ENCODE data around the gene CHST11.
"Not testable (repeated sequence)": the region's sequence is repeated elsewhere in the genome, so short reads cannot be mapped to it uniquely, and the experiment has no call there.

The CHST11 gene

DNA sequence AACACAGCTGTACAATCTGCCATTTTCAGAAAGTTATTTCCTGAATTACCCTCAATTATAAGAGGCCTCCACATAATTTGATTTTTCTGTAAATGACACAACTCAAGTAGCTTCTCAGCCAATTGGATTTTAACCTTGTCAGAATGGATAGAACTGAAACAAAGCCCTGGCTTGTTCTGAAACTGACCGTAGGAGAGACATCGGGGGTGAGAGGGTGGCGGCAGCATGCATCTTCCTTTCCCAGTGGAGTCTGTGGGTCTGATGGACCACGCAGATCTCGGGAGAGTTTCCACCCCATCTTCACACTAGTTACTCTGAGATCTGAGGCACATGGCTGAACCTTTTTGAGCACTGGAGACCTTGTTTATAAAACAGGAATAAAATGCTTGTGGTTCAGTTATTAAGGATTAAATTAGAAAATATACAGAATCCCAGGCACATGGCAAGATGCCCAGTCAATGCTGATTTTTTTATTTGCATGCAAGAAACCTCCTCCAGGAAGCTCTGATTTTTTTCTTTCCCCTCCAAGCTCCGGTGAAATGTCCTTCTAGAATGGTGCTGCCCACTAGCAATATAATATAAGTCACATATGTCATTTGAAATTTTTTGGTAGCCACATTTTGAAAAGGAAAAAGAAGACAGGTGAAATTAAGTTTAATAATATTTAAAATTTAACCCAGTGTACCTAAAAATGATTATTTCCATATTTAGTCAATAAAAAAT is 153.9 kb downstream of the CHST11 start:
- H3K4me1 ChIP-seq (ENCODE audit: control insufficient read depth, insufficient read depth, low read length) = no peaks in the 10 kb centered on the region
- no peaks in the 10 kb centered on the region for H3K27me3 ChIP-seq (ENCODE audit: control insufficient read depth, insufficient read depth, low read length)
- no peak overlapping the region for H3K27ac ChIP-seq (ENCODE audit: low read depth, low read length)
- no peak overlapping the region for H3K4me3 ChIP-seq (ENCODE audit: low read depth, low read length)
- H3K36me3 ChIP-seq (ENCODE audit: control insufficient read depth, insufficient read depth, low read length) = no peaks in the 10 kb centered on the region
- H3K9me3 ChIP-seq (ENCODE audit: control insufficient read depth, insufficient read depth, low read length) = no peaks in the 10 kb centered on the region
- no peak overlapping the region for H3K9ac ChIP-seq (ENCODE audit: low read depth, low read length)

DNA sequence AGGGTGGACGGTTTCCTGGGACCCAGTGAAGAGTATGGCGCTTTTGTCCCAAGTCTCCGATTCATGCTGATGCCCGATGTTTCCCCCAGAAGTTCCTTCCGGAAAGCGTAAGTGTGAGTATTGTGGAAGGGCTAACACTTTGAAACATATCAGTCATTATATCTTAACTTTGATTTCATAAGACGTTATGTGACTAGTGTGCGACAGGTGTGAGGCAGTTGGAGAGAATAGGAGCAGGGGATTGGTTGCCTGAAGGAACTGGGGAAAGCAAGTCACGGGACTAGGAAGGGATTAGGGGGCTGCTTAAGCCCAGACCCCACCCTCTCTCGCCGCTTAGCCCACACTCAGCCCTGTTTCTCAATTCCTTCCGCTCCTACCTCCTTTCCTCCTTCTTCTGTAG is 154.9 kb downstream of the CHST11 start:
- no peaks in the 10 kb centered on the region for H3K36me3 ChIP-seq (ENCODE audit: control insufficient read depth, insufficient read depth, low read length)
- H3K27ac ChIP-seq (ENCODE audit: low read depth, low read length) = no peak overlapping the region
- no peaks in the 10 kb centered on the region for H3K27me3 ChIP-seq (ENCODE audit: control insufficient read depth, insufficient read depth, low read length)
- no peaks in the 10 kb centered on the region for H3K9me3 ChIP-seq (ENCODE audit: control insufficient read depth, insufficient read depth, low read length)
- H3K4me1 ChIP-seq (ENCODE audit: control insufficient read depth, insufficient read depth, low read length) = no peaks in the 10 kb centered on the region
- no peak overlapping the region for H3K4me3 ChIP-seq (ENCODE audit: low read depth, low read length)
- H3K9ac ChIP-seq (ENCODE audit: low read depth, low read length) = no peak overlapping the region

DNA sequence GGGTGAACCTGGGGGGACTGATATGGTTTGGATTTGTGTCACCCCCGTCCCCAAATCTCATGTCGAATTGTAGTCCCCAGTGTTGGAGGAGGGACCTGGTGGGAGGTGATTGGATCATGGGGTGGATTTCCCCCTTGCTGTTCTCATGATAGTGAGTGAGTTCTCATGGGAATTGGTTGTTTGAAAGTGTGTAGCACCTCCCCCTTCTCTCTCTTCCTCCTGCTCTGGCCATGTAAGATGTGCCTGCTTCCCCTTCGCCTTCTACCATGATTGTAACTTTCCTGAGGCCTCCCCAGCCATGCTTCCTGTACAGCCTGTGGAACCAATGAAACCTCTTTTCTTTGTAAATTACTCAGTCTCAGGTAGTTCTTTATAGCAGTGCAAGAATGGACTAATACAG is 156.6 kb downstream of the CHST11 start:
- H3K27me3 ChIP-seq (ENCODE audit: control insufficient read depth, insufficient read depth, low read length); H3K4me3 ChIP-seq (ENCODE audit: low read depth, low read length); H3K4me1 ChIP-seq (ENCODE audit: control insufficient read depth, insufficient read depth, low read length); H3K9ac ChIP-seq (ENCODE audit: low read depth, low read length); H3K27ac ChIP-seq (ENCODE audit: low read depth, low read length); H3K36me3 ChIP-seq (ENCODE audit: control insufficient read depth, insufficient read depth, low read length); H3K9me3 ChIP-seq (ENCODE audit: control insufficient read depth, insufficient read depth, low read length): not testable (repeated sequence)

DNA sequence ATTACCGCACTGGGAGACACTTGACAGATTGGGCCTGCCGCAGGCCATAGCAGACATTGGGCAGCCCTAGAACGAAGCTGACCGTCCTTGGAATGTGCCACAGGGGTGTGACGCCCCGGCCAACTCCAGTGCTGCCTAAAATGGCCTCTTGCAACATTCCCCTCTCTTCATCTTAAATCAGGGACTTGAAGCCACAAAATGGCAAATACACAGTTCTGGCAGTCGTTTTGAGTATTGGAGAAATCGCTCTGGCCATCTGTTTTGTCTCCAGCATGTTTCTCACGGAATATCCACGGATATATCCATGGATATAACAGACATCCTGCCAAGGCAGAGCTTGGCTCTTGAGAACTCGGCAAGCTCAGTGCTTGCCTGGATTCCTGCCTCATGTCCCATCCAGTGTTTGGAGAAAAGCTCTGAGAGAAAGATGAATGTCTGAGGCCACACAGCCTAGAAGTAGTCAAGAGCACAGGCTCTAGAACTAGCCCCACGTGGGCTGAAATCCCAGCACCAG is 158.4 kb downstream of the CHST11 start:
- no peak overlapping the region for H3K27ac ChIP-seq (ENCODE audit: low read depth, low read length)

DNA sequence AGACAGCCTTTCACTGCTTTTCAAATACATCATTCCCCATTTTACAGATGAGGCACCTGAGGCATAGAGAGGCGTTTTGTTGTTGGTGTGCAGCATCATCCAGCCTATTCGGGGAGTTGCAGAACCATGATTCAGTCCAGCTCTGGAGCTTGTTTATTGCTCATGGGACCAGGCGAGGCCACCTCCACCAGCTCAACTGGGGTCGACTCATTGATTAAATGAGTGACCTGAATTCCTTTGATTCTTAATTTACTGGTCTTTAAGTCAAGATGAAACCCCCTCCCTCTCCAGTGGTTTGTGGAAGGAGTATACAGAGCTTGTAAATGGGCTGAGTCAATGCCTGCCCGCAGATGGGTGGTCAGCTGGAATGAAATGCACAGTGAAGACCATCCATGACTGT is 161.9 kb downstream of the CHST11 start:
- no peak overlapping the region for H3K27ac ChIP-seq (ENCODE audit: low read depth, low read length)
- no peaks in the 10 kb centered on the region for H3K9me3 ChIP-seq (ENCODE audit: control insufficient read depth, insufficient read depth, low read length)
- no peak overlapping the region for H3K4me3 ChIP-seq (ENCODE audit: low read depth, low read length)
- peaks cover 7% of the 10 kb centered on the region for H3K4me1 ChIP-seq (ENCODE audit: control insufficient read depth, insufficient read depth, low read length)
- H3K9ac ChIP-seq (ENCODE audit: low read depth, low read length) = no peak overlapping the region
- no peaks in the 10 kb centered on the region for H3K36me3 ChIP-seq (ENCODE audit: control insufficient read depth, insufficient read depth, low read length)
- H3K27me3 ChIP-seq (ENCODE audit: control insufficient read depth, insufficient read depth, low read length) = no peaks in the 10 kb centered on the region

More for the DNA sequence above, 158.4 kb downstream of the CHST11 start:
- Histone ChIP-seq H3K27me3 (ENCODE audit: control insufficient read depth, insufficient read depth, low read length) (no peaks in the 10 kb centered on the region), H3K4me1 (ENCODE audit: control insufficient read depth, insufficient read depth, low read length) (no peaks in the 10 kb centered on the region; the same call in 1 of the 2 replicates), H3K4me3 (ENCODE audit: low read depth, low read length) (no peak overlapping the region), H3K9ac (ENCODE audit: low read depth, low read length) (no peak overlapping the region), H3K36me3 (ENCODE audit: control insufficient read depth, insufficient read depth, low read length) (no peaks in the 10 kb centered on the region), H3K9me3 (ENCODE audit: control insufficient read depth, insufficient read depth, low read length) (no peaks in the 10 kb centered on the region)

DNA sequence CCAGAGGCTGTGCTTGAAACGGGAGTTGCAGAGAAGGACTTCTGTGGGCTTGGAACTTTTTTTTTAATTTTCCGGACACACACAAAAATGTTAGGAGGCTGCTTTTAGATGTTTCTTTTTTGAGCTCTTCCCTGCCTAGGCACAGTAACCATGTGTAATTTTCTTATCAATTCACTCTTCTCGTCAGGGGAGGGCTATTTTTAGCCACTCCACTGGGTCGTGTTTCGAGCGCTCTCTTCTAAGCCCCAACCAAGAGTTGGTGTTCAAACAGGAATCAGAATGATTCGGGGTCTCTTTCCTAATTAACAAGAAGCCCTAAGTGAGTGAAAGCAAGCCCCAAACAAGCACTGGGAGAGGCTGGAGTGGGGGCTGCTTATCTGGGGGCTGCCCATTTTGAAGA is 162.6 kb downstream of the CHST11 start:
- H3K4me1 ChIP-seq (ENCODE audit: control insufficient read depth, insufficient read depth, low read length) = peaks cover 13% of the 10 kb centered on the region
- no peak overlapping the region for H3K4me3 ChIP-seq (ENCODE audit: low read depth, low read length)
- no peaks in the 10 kb centered on the region for H3K36me3 ChIP-seq (ENCODE audit: control insufficient read depth, insufficient read depth, low read length)
- no peaks in the 10 kb centered on the region for H3K27me3 ChIP-seq (ENCODE audit: control insufficient read depth, insufficient read depth, low read length)
- H3K27ac ChIP-seq (ENCODE audit: low read depth, low read length) = no peak overlapping the region
- no peak overlapping the region for H3K9ac ChIP-seq (ENCODE audit: low read depth, low read length)
- H3K9me3 ChIP-seq (ENCODE audit: control insufficient read depth, insufficient read depth, low read length) = no peaks in the 10 kb centered on the region

DNA sequence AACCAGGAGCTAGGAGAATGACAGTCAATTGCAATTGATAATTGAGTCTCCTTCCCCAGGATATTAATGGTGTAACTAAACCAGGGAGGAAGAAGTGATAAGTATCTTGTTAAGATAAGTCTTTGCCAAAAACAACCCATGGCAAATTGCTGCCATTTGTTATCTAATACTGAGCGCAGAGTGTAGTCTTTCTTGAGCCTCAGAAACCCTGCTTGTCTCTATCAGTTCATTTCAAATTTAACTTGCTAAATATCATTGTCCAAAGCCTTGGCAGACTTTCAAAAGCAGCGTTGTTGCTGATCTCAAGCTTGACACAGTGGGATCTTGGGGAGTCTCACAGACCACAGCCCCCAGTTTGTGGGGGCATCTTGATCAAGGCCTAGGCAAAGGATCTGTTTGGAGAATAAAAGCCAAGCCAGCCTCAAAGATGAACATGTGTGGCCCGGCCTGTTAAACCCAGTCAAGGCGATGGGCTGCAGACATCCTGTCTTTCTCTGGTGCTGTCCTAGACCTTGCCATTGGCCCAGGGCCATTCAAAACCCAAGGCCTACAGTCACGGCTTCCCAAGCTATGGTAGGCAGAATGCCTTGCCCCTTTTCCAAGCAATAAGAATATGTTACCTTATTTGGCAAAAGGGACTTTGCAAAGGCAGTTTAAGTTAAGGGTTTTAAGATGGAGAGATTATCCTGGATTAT is 164.2 kb downstream of the CHST11 start:
- no peaks in the 10 kb centered on the region for H3K36me3 ChIP-seq (ENCODE audit: control insufficient read depth, insufficient read depth, low read length)
- no peaks in the 10 kb centered on the region for H3K9me3 ChIP-seq (ENCODE audit: control insufficient read depth, insufficient read depth, low read length)
- peaks cover 14% of the 10 kb centered on the region for H3K4me1 ChIP-seq (ENCODE audit: control insufficient read depth, insufficient read depth, low read length)
- H3K27me3 ChIP-seq (ENCODE audit: control insufficient read depth, insufficient read depth, low read length) = no peaks in the 10 kb centered on the region
- no peak overlapping the region for H3K4me3 ChIP-seq (ENCODE audit: low read depth, low read length)
- H3K9ac ChIP-seq (ENCODE audit: low read depth, low read length) = no peak overlapping the region
- no peak overlapping the region for H3K27ac ChIP-seq (ENCODE audit: low read depth, low read length)

DNA sequence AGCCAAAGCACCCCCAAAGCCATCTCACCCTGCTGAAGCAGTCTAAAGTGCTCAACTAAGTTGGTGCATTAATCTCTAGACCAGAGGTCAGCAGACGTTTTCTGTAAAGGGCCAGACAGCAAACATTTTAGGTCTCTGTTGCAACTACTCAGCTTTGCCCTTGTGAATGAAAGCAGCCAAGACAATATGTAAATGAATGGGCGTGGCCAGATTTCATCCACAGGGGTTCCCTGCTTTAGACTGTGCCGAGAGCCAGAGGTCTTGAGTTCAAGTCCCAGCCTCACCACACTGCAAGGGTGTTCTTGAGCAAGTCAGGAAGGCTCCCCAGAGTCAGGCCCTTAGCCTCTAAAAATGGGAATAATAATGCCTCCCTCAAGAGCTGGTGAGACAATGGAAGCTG is 166.2 kb downstream of the CHST11 start:
- Histone ChIP-seq H3K4me3 (ENCODE audit: low read depth, low read length) (no peak overlapping the region), H3K27me3 (ENCODE audit: control insufficient read depth, insufficient read depth, low read length) (no peaks in the 10 kb centered on the region), H3K36me3 (ENCODE audit: control insufficient read depth, insufficient read depth, low read length) (no peaks in the 10 kb centered on the region), H3K9me3 (ENCODE audit: control insufficient read depth, insufficient read depth, low read length) (no peaks in the 10 kb centered on the region), H3K4me1 (ENCODE audit: control insufficient read depth, insufficient read depth, low read length) (peaks cover 14% of the 10 kb centered on the region), H3K27ac (ENCODE audit: low read depth, low read length) (no peak overlapping the region), H3K9ac (ENCODE audit: low read depth, low read length) (no peak overlapping the region)

DNA sequence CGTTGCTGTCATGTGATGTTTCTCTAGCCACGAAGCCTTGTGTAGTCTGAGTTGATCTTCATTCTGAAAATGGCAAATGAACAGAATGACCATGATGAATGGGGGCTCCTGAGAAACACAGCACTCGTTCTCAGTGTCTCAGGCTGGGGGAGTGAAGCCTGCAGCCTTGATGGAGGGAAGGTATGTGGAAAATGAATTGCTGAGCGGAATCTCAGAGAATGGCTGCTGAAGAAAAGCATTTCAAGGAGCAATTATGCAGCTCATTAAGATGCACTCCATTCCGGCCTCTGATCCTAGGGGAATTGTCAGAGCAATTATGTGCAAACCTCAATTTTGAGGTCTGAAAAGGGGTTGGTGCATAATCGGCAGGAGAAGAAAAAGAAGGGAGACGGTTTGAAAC is 167.1 kb downstream of the CHST11 start:
- no peaks in the 10 kb centered on the region for H3K36me3 ChIP-seq (ENCODE audit: control insufficient read depth, insufficient read depth, low read length)
- no peak overlapping the region for H3K27ac ChIP-seq (ENCODE audit: low read depth, low read length)
- H3K9ac ChIP-seq (ENCODE audit: low read depth, low read length) = no peak overlapping the region
- H3K27me3 ChIP-seq (ENCODE audit: control insufficient read depth, insufficient read depth, low read length) = no peaks in the 10 kb centered on the region
- H3K4me1 ChIP-seq (ENCODE audit: control insufficient read depth, insufficient read depth, low read length) = peaks cover 14% of the 10 kb centered on the region
- H3K9me3 ChIP-seq (ENCODE audit: control insufficient read depth, insufficient read depth, low read length) = no peaks in the 10 kb centered on the region
- no peak overlapping the region for H3K4me3 ChIP-seq (ENCODE audit: low read depth, low read length)

DNA sequence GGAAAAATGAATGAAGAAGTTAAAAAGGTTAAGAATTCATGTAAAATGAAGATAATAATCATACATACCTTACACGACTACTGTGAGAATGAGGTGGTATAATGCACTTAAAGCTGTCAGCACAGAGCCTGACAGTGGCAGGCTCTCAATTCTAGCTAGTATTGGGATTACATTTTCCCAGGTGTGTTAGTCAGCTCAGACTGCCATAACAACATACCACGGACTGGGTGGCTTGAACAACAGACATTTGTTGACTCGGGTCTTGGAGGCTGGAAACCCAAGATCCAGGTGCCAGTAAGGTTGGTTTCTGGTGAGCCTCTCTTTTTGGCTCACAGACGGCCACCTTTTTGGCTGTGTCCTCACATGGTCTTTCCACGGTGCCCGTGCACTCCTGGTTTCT is 167.8 kb downstream of the CHST11 start:
- Histone ChIP-seq H3K4me1 (ENCODE audit: control insufficient read depth, insufficient read depth, low read length) (peaks cover 14% of the 10 kb centered on the region), H3K27ac (ENCODE audit: low read depth, low read length) (no peak overlapping the region), H3K4me3 (ENCODE audit: low read depth, low read length) (no peak overlapping the region), H3K36me3 (ENCODE audit: control insufficient read depth, insufficient read depth, low read length) (no peaks in the 10 kb centered on the region), H3K9ac (ENCODE audit: low read depth, low read length) (no peak overlapping the region), H3K9me3 (ENCODE audit: control insufficient read depth, insufficient read depth, low read length) (no peaks in the 10 kb centered on the region), H3K27me3 (ENCODE audit: control insufficient read depth, insufficient read depth, low read length) (no peaks in the 10 kb centered on the region)

DNA sequence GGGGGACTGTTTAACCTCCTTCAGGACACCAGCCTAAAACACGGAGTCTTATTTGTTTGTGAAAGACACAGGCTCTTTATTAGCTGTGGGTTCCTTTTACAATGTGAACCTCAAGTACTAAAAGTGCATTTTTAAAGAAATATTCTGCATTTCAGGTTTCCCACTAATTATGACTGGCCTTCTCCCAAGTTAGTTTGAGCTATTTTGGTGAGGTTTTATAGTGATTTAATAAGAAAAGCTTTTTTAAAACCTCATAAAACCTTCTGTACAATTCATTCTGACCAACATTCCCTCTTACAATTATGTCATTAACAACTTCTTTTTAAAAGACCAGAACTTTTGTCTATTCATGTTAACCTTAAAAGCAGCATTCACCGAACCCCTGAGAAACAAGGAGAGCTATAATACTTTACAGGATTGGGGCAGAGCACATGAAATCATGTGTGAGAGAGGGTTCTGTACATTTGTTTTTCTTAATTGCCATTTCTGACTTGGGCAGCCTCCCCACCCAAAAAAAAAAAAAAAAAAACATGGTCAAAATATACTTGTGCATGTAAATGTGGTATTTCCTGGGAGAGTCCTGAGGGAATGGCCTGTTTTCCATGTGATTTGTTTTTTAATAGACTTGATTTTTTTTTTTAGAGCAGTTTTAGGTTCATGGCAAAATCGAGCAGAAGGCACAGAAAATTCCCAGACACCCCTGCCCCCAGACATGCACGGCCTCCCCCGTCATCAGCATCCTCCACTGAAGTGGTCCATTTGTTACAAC is 169.5 kb downstream of the CHST11 start:
- no peak overlapping the region for H3K4me3 ChIP-seq (ENCODE audit: low read depth, low read length)
- no peaks in the 10 kb centered on the region for H3K36me3 ChIP-seq (ENCODE audit: control insufficient read depth, insufficient read depth, low read length)
- H3K4me1 ChIP-seq (ENCODE audit: control insufficient read depth, insufficient read depth, low read length) = peaks cover 26% of the 10 kb centered on the region
- H3K27me3 ChIP-seq (ENCODE audit: control insufficient read depth, insufficient read depth, low read length) = no peaks in the 10 kb centered on the region
- H3K9me3 ChIP-seq (ENCODE audit: control insufficient read depth, insufficient read depth, low read length) = no peaks in the 10 kb centered on the region
- H3K27ac ChIP-seq (ENCODE audit: low read depth, low read length) = no peak overlapping the region
- no peak overlapping the region for H3K9ac ChIP-seq (ENCODE audit: low read depth, low read length)

Data from HUES48 (cell line).